Measurements from ENCODE around the gene TAB3.

TAB3 gene

GRCh38 chrX:30885136-30885535 is 3.9 kb downstream of the TAB3 start:
- no peak for DNase-seq

- DNase-seq, result no peak
Observed at GRCh38 chrX:30883138-30883537, 5.9 kb downstream of the TAB3 start.

- DNase-seq, result no peak
Observed at GRCh38 chrX:30881797-30882196, 7.3 kb downstream of the TAB3 start.

- DNase-seq, result no peak
Observed at GRCh38 chrX:30881390-30881789, 7.7 kb downstream of the TAB3 start.

- no peak for DNase-seq
Observed at GRCh38 chrX:30880058-30880457, 9.0 kb downstream of the TAB3 start.

GRCh38 chrX:30876367-30876766 is 12.7 kb downstream of the TAB3 start:
- no peak for DNase-seq

GRCh38 chrX:30875957-30876356 is 13.1 kb downstream of the TAB3 start:
- no peak for DNase-seq

GRCh38 chrX:30874851-30875250 is 14.2 kb downstream of the TAB3 start:
- no peak for DNase-seq

- no peak for DNase-seq
Observed at GRCh38 chrX:30870572-30870971, 18.5 kb downstream of the TAB3 start.

- DNase-seq, result no peak
Observed at GRCh38 chrX:30865612-30866011, 23.4 kb downstream of the TAB3 start.

- no peak for DNase-seq
Observed at GRCh38 chrX:30865015-30865414, 24.0 kb downstream of the TAB3 start.

- no peak for DNase-seq
Observed at GRCh38 chrX:30864383-30864785, 24.7 kb downstream of the TAB3 start.

- no peak for DNase-seq
Observed at GRCh38 chrX:30863974-30864373, 25.1 kb downstream of the TAB3 start.

- no peak for DNase-seq
Observed at GRCh38 chrX:30858098-30858497, 31.0 kb downstream of the TAB3 start.

GRCh38 chrX:30851449-30851848 is 37.6 kb downstream of the TAB3 start:
- no peak for DNase-seq

GRCh38 chrX:30835373-30835772 is 53.7 kb downstream of the TAB3 start:
- DNase-seq, result no peak

- DNase-seq, result no peak
Observed at GRCh38 chrX:30833896-30834295, 55.2 kb downstream of the TAB3 start.

- DNase-seq, result no peak
Observed at GRCh38 chrX:30831082-30831481, 58.0 kb downstream of the TAB3 start.

GRCh38 chrX:30830326-30830943 is 58.6 kb downstream of the TAB3 start:
- DNase-seq, result no peak

GRCh38 chrX:30824275-30824674 is 64.8 kb downstream of the TAB3 start:
- DNase-seq, result no peak

GRCh38 chrX:30822764-30823163 is 66.3 kb downstream of the TAB3 start:
- no peak for DNase-seq

- no peak for DNase-seq
Observed at GRCh38 chrX:30822068-30822681, 66.9 kb downstream of the TAB3 start.

- no peak for DNase-seq
Observed at GRCh38 chrX:30821116-30821515, 67.9 kb downstream of the TAB3 start.

- no peak for DNase-seq
Observed at GRCh38 chrX:30819080-30819479, 70.0 kb downstream of the TAB3 start.

GRCh38 chrX:30816079-30816478 is 73.0 kb downstream of the TAB3 start:
- no peak for DNase-seq

Data from NCI-H1930 (cell line).